H1 (cell line): ENCODE data around the gene RAB22A. TPM values are rescaled to one million over a fixed set of nuclear protein-coding genes. Genes with fewer than 3 reads are reported as not detected.

Source experiments
- CTCF ChIA-PET: fragments of 300-600 bp; sonication (Branson Sonifier 250); formaldehyde crosslinking; loops from one replicate; lab custom pipeline; 2021; ENCODE audit not compliant: partially characterized antibody; lab: Charles Lee
- POLR2A ChIA-PET: fragments of 300-600 bp; sonication (Branson Sonifier 250); formaldehyde crosslinking; loops from one replicate; lab custom pipeline; 2021; ENCODE audit warnings: inconsistent platforms; ENCODE audit not compliant: partially characterized antibody; lab: Charles Lee
- DNase-seq, 2 experiments: peaks; one replicate each; pipeline versions ENCODE4 v3.0.0 to v3.0.0-alpha.2; 2010 to 2022; ENCODE audit warnings: low spot score in 2 of 2, low read depth in 1 of 2, mixed read lengths in 1 of 2
- FAIRE-seq: peaks from 2 replicates; lab custom pipeline; 2011; peaks lifted over from hg19 to GRCh38; lab: Jason Lieb, UNC
- H2AFZ ChIP-seq: 2 replicates; pipeline ENCODE4 v1.8.1; 2012; ENCODE audit warnings: low read length, inconsistent platforms
- H2AK5ac ChIP-seq: 2 replicates; pipeline ENCODE4 v1.6.1; 2013; ENCODE audit warnings: low read depth, low read length
- H2BK120ac ChIP-seq: replicated peaks from 2 replicates; pipeline ENCODE3; 2013; ENCODE audit warnings: low read depth, low read length, inconsistent platforms
- H2BK12ac ChIP-seq: 2 replicates; pipeline ENCODE4 v1.6.1; 2013; ENCODE audit warnings: low read depth, low read length
- H2BK15ac ChIP-seq: 2 replicates; pipeline ENCODE4 v1.6.1; 2013; ENCODE audit warnings: low read length
- H2BK20ac ChIP-seq: 2 replicates; pipeline ENCODE4 v1.6.1; 2013; ENCODE audit warnings: low read length
- H2BK5ac ChIP-seq: 2 replicates; pipeline ENCODE4 v1.6.1; 2013; ENCODE audit warnings: low read depth, low read length
- H3K14ac ChIP-seq: 2 replicates; pipeline ENCODE4 v1.6.1; 2013; ENCODE audit warnings: inconsistent platforms; ENCODE audit not compliant: insufficient read length
- H3K18ac ChIP-seq: 2 replicates; pipeline ENCODE4 v1.6.1; 2013; ENCODE audit warnings: low read length; ENCODE audit errors: extremely low read depth
- H3K23ac ChIP-seq: 2 replicates; pipeline ENCODE4 v1.6.1; 2013; ENCODE audit warnings: inconsistent platforms; ENCODE audit not compliant: insufficient read length
- H3K23me2 ChIP-seq: 2 replicates; pipeline ENCODE4 v1.6.1; 2013; ENCODE audit warnings: low read depth, low read length
- H3K27ac ChIP-seq: 2 replicates; pipeline ENCODE4 v1.6.1; 2011; ENCODE audit warnings: low read depth, low read length, inconsistent platforms
- H3K27me3 ChIP-seq, 4 experiments: replicated peaks in 1 of 4; 1 replicate in 1 of 4; 2 replicates in 3 of 4; pipeline versions ENCODE4 v1.6.1 to v1.8.1; 2011 to 2013; ENCODE audit warnings: low read length in 3 of 4, mild to moderate bottlenecking in 3 of 4, inconsistent platforms in 2 of 4, mixed read lengths in 2 of 4, moderate library complexity in 1 of 4; ENCODE audit not compliant: control insufficient read depth in 3 of 4, insufficient read depth in 3 of 4; ENCODE audit errors: extremely low read depth in 1 of 4
- H3K36me3 ChIP-seq, 4 experiments: 2 replicates each; pipeline versions ENCODE4 v1.6.1 to v1.8.1; 2011 to 2013; ENCODE audit warnings: mild to moderate bottlenecking in 4 of 4, low read length in 3 of 4, moderate library complexity in 2 of 4, control low read depth in 1 of 4, inconsistent platforms in 1 of 4; ENCODE audit not compliant: insufficient read depth in 4 of 4, control insufficient read depth in 2 of 4
- H3K4ac ChIP-seq: replicated peaks from 2 replicates; pipeline ENCODE3; 2013; ENCODE audit warnings: low read length, low read depth, mixed read lengths, inconsistent platforms; ENCODE audit not compliant: insufficient read length
- H3K4me1 ChIP-seq, 4 experiments: replicated peaks in 1 of 4; 1 replicate in 1 of 4; 2 replicates in 3 of 4; pipeline versions ENCODE4 v1.6.1 to v1.8.1; 2011 to 2013; ENCODE audit warnings: low read length in 3 of 4, inconsistent platforms in 2 of 4, mixed read lengths in 1 of 4; ENCODE audit not compliant: insufficient read depth in 4 of 4, control insufficient read depth in 3 of 4
- H3K4me2 ChIP-seq, 2 experiments: 2 replicates each; pipeline versions ENCODE4 v1.6.1 to v1.8.1; 2011 to 2013; ENCODE audit warnings: low read depth in 2 of 2, low read length in 2 of 2, control low read depth in 1 of 2, inconsistent platforms in 1 of 2, mild to moderate bottlenecking in 1 of 2; ENCODE audit not compliant: insufficient read depth in 1 of 2
- H3K4me3 ChIP-seq, 4 experiments: fragments of 200-600, 300-600 bp in 1 of 4; sonication (generic), shearing (Covaris generic), sonication (Bioruptor Twin) in 1 of 4; 2 replicates each; pipeline versions ENCODE4 v1.5.1 to v1.8.1; 2011 to 2016; ENCODE audit warnings: low read length in 4 of 4, low read depth in 3 of 4, control low read depth in 2 of 4, inconsistent platforms in 2 of 4, mild to moderate bottlenecking in 2 of 4, mixed read lengths in 1 of 4, moderate library complexity in 1 of 4; ENCODE audit not compliant: insufficient read depth in 2 of 4; ENCODE audit errors: extremely low read depth in 1 of 4
- H3K56ac ChIP-seq: replicated peaks from 2 replicates; pipeline ENCODE3; 2013; ENCODE audit warnings: low read depth, mild to moderate bottlenecking, mixed read lengths, low read length, inconsistent platforms; ENCODE audit not compliant: insufficient read length
- H3K79me1 ChIP-seq: 2 replicates; pipeline ENCODE4 v1.6.1; 2013; ENCODE audit warnings: low read depth, low read length, control low read depth
- H3K79me2 ChIP-seq, 2 experiments: 2 replicates each; pipeline versions ENCODE4 v1.6.1 to v1.8.1; 2012 to 2013; ENCODE audit warnings: low read length in 2 of 2, mild to moderate bottlenecking in 2 of 2, inconsistent platforms in 1 of 2; ENCODE audit not compliant: insufficient read depth in 2 of 2, control insufficient read depth in 1 of 2
- H3K9ac ChIP-seq, 4 experiments: replicated peaks in 1 of 4; 1 replicate in 1 of 4; 2 replicates in 3 of 4; pipeline versions ENCODE4 v1.6.1 to v1.8.1; 2011 to 2013; ENCODE audit warnings: low read depth in 3 of 4, low read length in 3 of 4, control low read depth in 2 of 4, mild to moderate bottlenecking in 2 of 4, moderate library complexity in 2 of 4, inconsistent platforms in 1 of 4; ENCODE audit errors: extremely low read depth in 1 of 4
- H3K9me3 ChIP-seq, 2 experiments: 2 replicates each; pipeline versions ENCODE4 v1.6.1 to v1.8.1; 2012 to 2013; ENCODE audit warnings: mild to moderate bottlenecking in 2 of 2, moderate library complexity in 2 of 2, control low read depth in 1 of 2, inconsistent platforms in 1 of 2, low read depth in 1 of 2, low read length in 1 of 2, mixed read lengths in 1 of 2; ENCODE audit not compliant: insufficient read depth in 2 of 2
- H4K20me1 ChIP-seq, 2 experiments: replicated peaks in 1 of 2; 2 replicates each; pipeline versions ENCODE3 to v1.8.1; 2011 to 2013; ENCODE audit warnings: inconsistent platforms in 2 of 2, low read length in 2 of 2, mild to moderate bottlenecking in 1 of 2; ENCODE audit not compliant: insufficient read depth in 2 of 2, control insufficient read depth in 1 of 2
- H4K5ac ChIP-seq: 2 replicates; pipeline ENCODE4 v1.6.1; 2013; ENCODE audit warnings: low read length, low read depth, mixed read lengths, inconsistent platforms; ENCODE audit not compliant: insufficient read length
- H4K8ac ChIP-seq: 2 replicates; pipeline ENCODE4 v1.8.0; 2013; ENCODE audit warnings: mild to moderate bottlenecking, moderate library complexity, low read length, inconsistent platforms; ENCODE audit not compliant: insufficient read depth; ENCODE audit errors: extremely low read depth
- H4K91ac ChIP-seq: replicated peaks from 2 replicates; pipeline ENCODE3; 2013; ENCODE audit warnings: low read length, mixed read lengths, inconsistent platforms; ENCODE audit not compliant: insufficient read length
- ATF3 ChIP-seq: IDR thresholded peaks from 2 replicates; pipeline ENCODE4 v1.6.1; 2011; ENCODE audit warnings: low read depth, mild to moderate bottlenecking, low read length; ENCODE audit not compliant: insufficient read depth
- CBX5 ChIP-seq: fragments of 300-800, 300-1000 bp; sonication (generic); IDR thresholded peaks from 2 replicates; pipeline ENCODE4 v1.7.1; 2016; ENCODE audit warnings: antibody characterized with exemption, low read length, low read depth
- CTBP2 ChIP-seq: IDR thresholded peaks from 2 replicates; pipeline ENCODE4 v1.7.0; 2011; ENCODE audit warnings: borderline replicate concordance, mild to moderate bottlenecking, moderate library complexity, mixed read lengths, low read length; ENCODE audit not compliant: insufficient read depth, insufficient read length
- HDAC2 ChIP-seq, 2 experiments: fragments of 300-600 bp in 1 of 2; sonication (generic) in 1 of 2; IDR thresholded peaks; 2 replicates each; pipeline ENCODE4 v1.6.1; 2011 to 2012; ENCODE audit warnings: low read depth in 2 of 2, low read length in 2 of 2, mild to moderate bottlenecking in 2 of 2, moderate library complexity in 2 of 2, borderline replicate concordance in 1 of 2, inconsistent platforms in 1 of 2
- JUN ChIP-seq: IDR thresholded peaks from 2 replicates; pipeline ENCODE4 v1.6.1; 2011; ENCODE audit warnings: low read depth, mild to moderate bottlenecking, improper control_type of control experiment, low read length
- MAX ChIP-seq: IDR thresholded peaks from 2 replicates; pipeline ENCODE4 v1.6.1; 2012; ENCODE audit warnings: inconsistent platforms
- PHF8 ChIP-seq: fragments of 200-600 bp; sonication (generic); conservative IDR thresholded peaks from 2 replicates; pipeline ENCODE4 v1.7.1; 2012; ENCODE audit warnings: low read depth, mild to moderate bottlenecking, inconsistent platforms, low read length, moderate library complexity
- POU5F1 ChIP-seq: IDR thresholded peaks from 2 replicates; pipeline ENCODE4 v1.6.1; 2011; ENCODE audit warnings: low read depth, mild to moderate bottlenecking, low read length, moderate library complexity
- SP2 ChIP-seq: IDR thresholded peaks from 2 replicates; pipeline ENCODE4 v1.6.1; 2012; ENCODE audit warnings: mild to moderate bottlenecking, low read length, inconsistent platforms
- SP4 ChIP-seq: IDR thresholded peaks from 2 replicates; pipeline ENCODE4 v1.6.1; 2012; ENCODE audit warnings: low read length, inconsistent platforms
- TEAD4 ChIP-seq: IDR thresholded peaks from 2 replicates; pipeline ENCODE4 v1.6.1; 2012; ENCODE audit warnings: low read depth, low read length, inconsistent platforms, mixed read lengths
- WGBS, 2 experiments: shearing (Covaris generic) in 1 of 2; methylation state at CpG; one replicate each; pipeline versions ENCODE4 v1.1.6 to v1.1.7; 2013 to 2015; ENCODE audit warnings: low lambda C conversion rate in 2 of 2, mixed read lengths in 2 of 2, inconsistent platforms in 1 of 2, low coverage in 1 of 2, missing lambda C conversion rate in 1 of 2; ENCODE audit not compliant: insufficient replicate concordance in 2 of 2, insufficient coverage in 1 of 2, insufficient read length in 1 of 2; ENCODE audit errors: extremely low coverage in 1 of 2, missing lambda C conversion rate in 1 of 2; 5-methylcytosine and 5-hydroxymethylcytosine counted together
- polyA plus RNA-seq, 7 experiments: library from polyadenylated mRNA; depleted of rRNA in 3 of 7; stranded (reverse) in 5 of 7; unstranded in 2 of 7; fragments of >200 nt in 5 of 7; fragments of 200-250 nt in 2 of 7; gene quantifications; 1 replicate in 5 of 7; 2 replicates in 1 of 7; 4 replicates in 1 of 7; pipeline versions ENCODE4 v1.2.1 to v1.2.3, GENCODE V29; 2011 to 2013; ENCODE audit warnings: missing spikeins in 2 of 7, mixed read lengths in 2 of 7
- total RNA-seq: library from RNA; stranded (reverse); fragmentation: NEBNext Ultra II Directional; extraction: Animal tissue kit (Norgen Biotek cat#: 25700); gene quantifications from 2 replicates; pipeline ENCODE4 v1.2.1, GENCODE V29; 2021

RAB22A gene
- total and polyA plus RNA-seq, 2 of the 8 experiments (the other 6 are each of a cell fraction or from before 2014, with no cell fraction given), result 3.1 to 6.6 TPM

GRCh38 chr20:58312836-58313235, 3.3 kb downstream of the RAB22A start:
- no peak overlapping the region for H2AK5ac ChIP-seq
- H3K4me2 ChIP-seq, result no peak overlapping the region
- H2BK5ac ChIP-seq, result no peak overlapping the region
- H3K4me1 ChIP-seq, result peaks cover 0 to 3% (median 0%) of the 10 kb centered on the region in 4 experiments; a peak in 2 of 7 replicates
- H3K4me3 ChIP-seq, result no peak overlapping the region
- no peak overlapping the region for H3K56ac ChIP-seq
- H3K14ac ChIP-seq, result no peak overlapping the region
- TF ChIP-seq POU5F1, result no peak
- no peak for TF ChIP-seq HDAC2 (IDR thresholded peaks at IDR 0.05; ENCODE audit: borderline replicate concordance in 1 of 2, low read depth in 2 of 2, low read length in 2 of 2)
- no peak for TF ChIP-seq CBX5
- TF ChIP-seq JUN, result no peak
- TF ChIP-seq ATF3, result no peak
- TF ChIP-seq SP4, result no peak
- TF ChIP-seq TEAD4, result no peak
- no peak for TF ChIP-seq CTBP2
- no peak for TF ChIP-seq PHF8
- no peak for TF ChIP-seq MAX
- TF ChIP-seq SP2, result no peak
- no peaks in the 10 kb centered on the region for H4K20me1 ChIP-seq
- no peak overlapping the region for H3K27ac ChIP-seq
- H4K8ac ChIP-seq, result no peak overlapping the region
- no peak for FAIRE-seq
- no peak overlapping the region for H3K23ac ChIP-seq
- H3K79me2 ChIP-seq, result peaks cover 0 to 9% of the 10 kb centered on the region in 2 experiments; a peak in 1 of 4 replicates
- 75% methylated on average over 2 of the region's 2 CpGs; no CpG with 5 or more reads in 1 of the 2 experiments for WGBS, 2 experiments
- POLR2A ChIA-PET, result interaction anchor here (0.6 to 0.9 kb wide), 2 partner anchors 25 to 340 kb away, joined by 3 read pairs; no protein-coding TSS in a partner anchor
- 0 out of 2 replicates have a peak, but pooled peaks cover 5% of the 10 kb centered on the region for H3K23me2 ChIP-seq
- no peak for DNase-seq
- no peak overlapping the region for H3K4ac ChIP-seq
- H3K79me1 ChIP-seq, result peaks cover 2% of the 10 kb centered on the region; the same call in 1 of the 2 replicates
- H2BK120ac ChIP-seq, result no peak overlapping the region
- H3K18ac ChIP-seq, result no peak overlapping the region
- no peak overlapping the region for H2BK20ac ChIP-seq
- no peak overlapping the region for H2BK15ac ChIP-seq
- H3K27me3 ChIP-seq, result no peaks in the 10 kb centered on the region
- H2AFZ ChIP-seq, result no peak overlapping the region
- H3K9ac ChIP-seq, result no peak overlapping the region
- H3K9me3 ChIP-seq, result no peaks in the 10 kb centered on the region
- H2BK12ac ChIP-seq, result no peak overlapping the region
- peaks cover 2 to 21% (median 14%) of the 10 kb centered on the region in 4 experiments; a peak in 7 of 8 replicates for H3K36me3 ChIP-seq
- no peak overlapping the region for H4K91ac ChIP-seq
- CTCF ChIA-PET, result interaction anchor here (0.6 to 1.0 kb wide), 2 partner anchors 9 to 103 kb away, joined by 3 read pairs; no protein-coding TSS in a partner anchor
- no peak overlapping the region for H4K5ac ChIP-seq
